Hematopoietic multipotent progenitor cell treated with erythropoietin and hydrocortisone succinate and interleukin-3 and kit ligand, for 17 days (in vitro differentiated cells): ENCODE data around the gene ORMDL1.
A peak's percentile ranks its signal among the peaks of the same experiment; 100 is the strongest.

Source experiments
- DNase-seq: peaks from one replicate; pipeline ENCODE4 v3.0.0-alpha.2; 2015; ENCODE audit warnings: low spot score

Gene ORMDL1

GRCh38 chr2:189783927-189784867 is at the start of gene ORMDL1, which contains the start of gene PMS1:
TSS of gene ORMDL1 (minus strand) at chr2:189784339. CDS start at chr2:189782595, 1,744 bp downstream.
TSS of gene PMS1 (plus strand) at chr2:189784450. CDS start at chr2:189791810, 7,360 bp downstream.
- peak; percentile 96 for DNase-seq

- DNase-seq: no peak
These were observed 46.4 kb upstream of the ORMDL1 start for GRCh38 chr2:189830510-189830909.

- DNase-seq: no peak
These were observed 45.1 kb upstream of the ORMDL1 start for GRCh38 chr2:189829102-189829833.

- DNase-seq: no peak
These were observed 41.9 kb upstream of the ORMDL1 start for GRCh38 chr2:189826039-189826438.

GRCh38 chr2:189824694-189825396 is 40.7 kb upstream of the ORMDL1 start:
- no peak for DNase-seq

- no peak for DNase-seq
These were observed 38.0 kb upstream of the ORMDL1 start for GRCh38 chr2:189821953-189822748.

DNA sequence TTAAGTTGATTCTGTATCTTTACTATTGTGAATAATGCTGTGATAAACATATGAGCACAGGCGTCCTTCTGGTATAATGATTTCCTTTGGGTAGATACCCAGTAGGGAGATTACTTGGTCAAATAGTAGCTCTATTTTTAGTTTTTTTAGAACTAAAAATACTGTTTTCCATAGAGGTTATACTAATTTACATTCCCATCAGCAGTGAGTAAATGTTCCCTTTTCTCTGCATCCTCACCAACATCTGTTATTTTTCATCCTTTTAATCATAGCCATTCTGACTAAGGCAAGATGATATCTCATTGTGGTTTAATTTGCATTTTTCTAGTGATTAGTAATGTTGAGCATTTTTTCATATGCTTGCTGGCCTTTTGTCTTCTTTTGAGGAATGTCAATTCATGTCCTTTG is 35.2 kb upstream of the ORMDL1 start:
- no peak for DNase-seq

DNA sequence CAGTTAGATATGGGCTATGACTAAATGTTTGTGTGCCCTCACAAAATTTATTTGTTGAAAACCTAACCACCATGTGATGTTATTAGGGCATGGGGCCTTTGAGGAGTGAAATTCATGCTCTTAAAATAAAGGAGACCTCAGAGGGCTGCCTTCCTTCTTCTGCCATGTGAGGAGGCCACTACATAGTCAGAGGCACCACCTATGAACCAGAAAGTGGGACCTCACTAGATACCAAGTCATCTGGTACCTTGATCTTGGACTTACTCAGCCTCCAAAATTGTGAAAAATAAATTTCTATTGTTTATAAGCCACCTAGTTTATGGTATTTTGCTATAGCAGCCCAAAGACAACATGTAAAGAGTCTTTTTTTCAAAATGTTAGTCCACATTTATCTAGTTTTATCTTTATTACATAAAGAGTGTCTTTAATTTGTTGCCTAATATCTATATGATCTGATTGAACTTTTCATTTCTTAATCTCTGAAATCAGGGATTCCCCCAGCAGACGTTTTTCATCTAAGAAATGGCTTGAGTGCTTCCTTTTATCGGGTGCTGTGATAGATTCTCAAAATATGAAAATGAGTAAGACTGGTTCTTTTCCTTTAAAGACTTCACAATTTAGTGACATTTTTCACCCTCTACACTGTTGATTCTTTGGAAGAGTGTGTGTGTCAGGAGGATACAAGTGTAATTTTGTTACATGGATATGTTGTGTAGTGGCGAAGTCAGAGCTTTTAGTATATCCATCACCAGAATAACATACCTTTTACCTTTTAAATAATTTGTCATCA is 34.3 kb upstream of the ORMDL1 start:
- DNase-seq: no peak

DNA sequence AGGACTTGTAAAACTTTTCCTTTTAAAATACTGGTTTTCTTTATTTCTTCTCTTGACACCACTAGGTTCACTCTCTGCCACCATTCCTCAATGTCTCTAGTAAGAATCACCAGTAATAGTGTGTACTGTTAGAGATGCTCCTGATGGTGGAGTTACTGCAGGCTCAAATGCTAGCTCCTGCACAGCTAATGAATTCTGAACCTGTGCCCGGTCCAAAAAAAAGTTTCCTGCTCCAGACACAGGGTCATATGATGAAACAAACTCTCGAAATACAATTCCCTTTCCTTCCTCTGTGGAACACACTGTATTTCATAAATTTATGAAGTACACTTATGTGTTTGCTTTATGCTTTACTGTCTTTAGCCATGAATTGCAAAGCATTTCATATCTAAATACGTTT is 19.3 kb upstream of the ORMDL1 start:
- DNase-seq: no peak

- DNase-seq: no peak
These were observed 18.3 kb upstream of the ORMDL1 start for GRCh38 chr2:189802396-189802912.

DNA sequence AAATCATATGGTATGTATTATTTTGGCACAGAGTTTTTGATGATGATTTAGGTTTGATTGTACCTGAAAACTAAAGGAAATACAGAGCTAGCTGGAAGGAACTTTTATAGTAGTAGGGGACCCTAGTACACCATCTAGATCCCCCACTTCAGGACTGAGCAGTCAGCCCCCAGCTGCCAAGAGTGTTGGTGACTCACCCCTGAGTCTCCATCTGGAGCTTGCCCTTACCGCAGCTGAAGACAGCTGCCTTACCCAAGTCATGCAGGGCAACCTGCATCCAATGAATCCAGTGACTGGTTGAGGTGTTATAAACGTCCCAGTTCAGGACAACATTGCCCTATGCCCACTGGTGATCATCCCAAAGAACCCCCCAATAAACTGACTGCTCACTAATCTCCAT is 15.4 kb upstream of the ORMDL1 start:
- DNase-seq: no peak

DNA sequence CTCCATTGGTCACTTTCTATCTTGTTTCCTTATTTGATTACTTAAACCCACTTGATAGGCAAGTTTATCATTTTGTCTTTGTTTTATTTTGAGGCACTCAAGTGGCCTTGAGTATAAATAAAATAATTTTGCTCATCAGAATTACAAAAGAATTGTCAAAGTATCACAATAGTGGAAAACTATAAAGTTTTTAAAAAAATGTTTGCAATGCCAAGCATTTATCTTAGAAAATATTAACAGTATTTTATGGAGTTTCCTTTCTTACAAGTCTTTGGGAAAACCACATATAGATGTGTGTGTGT is 14.8 kb upstream of the ORMDL1 start:
- DNase-seq: no peak

GRCh38 chr2:189798312-189799029 is 14.3 kb upstream of the ORMDL1 start:
- DNase-seq: no peak

- DNase-seq: no peak
These were observed 13.8 kb upstream of the ORMDL1 start for GRCh38 chr2:189797902-189798301.

GRCh38 chr2:189794310-189794709 is 10.2 kb upstream of the ORMDL1 start:
- DNase-seq: no peak

DNA sequence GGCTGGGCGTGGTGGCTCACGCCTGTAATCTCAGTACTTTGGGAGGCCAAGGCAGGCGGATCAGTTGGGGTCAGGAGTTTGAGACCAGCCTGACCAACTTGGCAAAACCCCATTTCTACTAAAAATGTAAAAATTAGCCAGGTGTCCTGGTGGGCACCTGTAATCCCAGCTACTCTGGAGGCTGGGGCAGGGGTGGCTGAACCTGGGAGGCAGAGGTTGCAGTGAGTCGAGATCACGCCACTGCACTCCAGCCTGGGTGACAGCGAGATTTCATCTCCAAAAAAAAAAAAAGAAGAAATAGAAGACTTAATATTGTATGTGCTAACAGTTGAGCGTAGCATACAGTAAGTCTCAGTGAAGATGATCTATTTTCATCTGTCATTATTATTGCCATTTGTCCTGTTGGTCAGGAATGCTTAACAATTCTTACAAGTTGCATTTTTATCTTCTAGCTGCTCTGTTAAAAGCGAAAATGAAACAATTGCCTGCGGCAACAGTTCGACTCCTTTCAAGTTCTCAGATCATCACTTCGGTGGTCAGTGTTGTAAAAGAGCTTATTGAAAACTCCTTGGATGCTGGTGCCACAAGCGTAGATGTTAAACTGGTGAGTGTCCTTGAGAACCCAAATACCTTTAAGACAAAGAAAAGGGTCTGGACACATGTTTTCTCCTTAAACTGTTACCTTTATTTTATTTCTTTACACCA is 7.4 kb upstream of the ORMDL1 start:
- DNase-seq: no peak

DNA sequence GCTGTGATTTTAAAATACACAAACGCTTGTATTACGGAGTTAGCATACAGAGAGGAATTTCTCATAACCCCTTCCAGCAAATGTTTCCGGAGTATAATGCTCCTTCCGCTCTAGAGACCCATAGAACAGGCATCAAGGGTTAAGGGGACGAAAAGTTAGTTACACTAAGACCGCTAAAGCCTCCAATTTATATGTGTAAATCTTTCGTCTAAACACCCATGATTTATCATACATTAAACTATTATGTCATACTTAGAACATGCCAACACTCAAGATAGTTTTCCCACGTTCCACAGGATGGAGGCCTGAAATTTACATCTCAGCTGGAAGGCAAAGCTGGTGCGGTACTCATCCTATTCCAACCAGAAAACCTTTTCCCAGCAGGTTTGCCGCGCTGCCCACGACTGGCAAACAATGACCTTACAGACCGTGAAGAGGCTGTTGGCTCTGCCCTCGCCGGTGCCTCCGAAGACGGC is 650 bp downstream of the ORMDL1 start:
- peak; percentile 37 for DNase-seq

GRCh38 chr2:189782221-189782671 is 1.9 kb downstream of the ORMDL1 start:
- DNase-seq: peak; percentile 26

DNA sequence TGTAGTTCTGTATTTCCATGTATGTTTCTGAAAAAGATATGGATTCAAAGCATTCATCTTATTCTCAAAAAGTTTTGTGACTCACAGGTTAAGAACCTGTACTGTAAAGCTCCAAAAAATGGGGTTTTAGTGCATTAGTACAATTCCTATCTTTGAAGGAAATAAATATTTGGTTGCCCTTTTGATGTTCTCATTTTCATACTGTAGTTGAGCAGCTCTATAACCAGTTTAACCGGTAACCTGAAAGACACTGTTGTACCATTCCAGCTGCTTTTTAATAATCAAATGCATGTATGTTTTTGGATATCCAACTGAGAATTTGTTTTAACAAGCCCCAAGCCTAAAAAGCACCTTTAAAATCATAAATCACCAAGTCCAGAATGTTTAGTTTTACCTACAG is 11.9 kb downstream of the ORMDL1 start:
- DNase-seq: no peak
